Psoas muscle (tissue), 8 donors: ENCODE results near the gene SPG7. TPM values are rescaled to one million over a fixed set of nuclear protein-coding genes. Genes with fewer than 3 reads are reported as not detected.

ENCODE experiments used
- ATAC-seq, 4 donors: fragments of 200-7000 bp; cut with Tn5 transposase; one replicate each; pipeline ENCODE4 v1.9.1; 2020; ENCODE audit warnings: moderate library complexity in 3 of 4, mild to moderate bottlenecking in 2 of 4
- DNase-seq, 2 donors: peaks; one replicate each; pipeline ENCODE4 v3.0.0-alpha.2; 2020
- H3K27ac ChIP-seq: fragments of 200-600 bp; one replicate; pipeline ENCODE4 v1.8.0; 2022
- H3K27me3 ChIP-seq, 3 donors: fragments of 200-600 bp in 1 of 3; one replicate each; pipeline versions ENCODE4 v1.6.1 to v1.8.0; 2013 to 2022; ENCODE audit warnings: low read length in 2 of 3, mild to moderate bottlenecking in 2 of 3, moderate library complexity in 1 of 3; ENCODE audit not compliant: insufficient read depth in 3 of 3
- H3K36me3 ChIP-seq, 2 donors: fragments of 200-600 bp in 1 of 2; one replicate each; pipeline versions ENCODE4 v1.6.1 to v1.8.0; 2013 to 2022; ENCODE audit warnings: low read depth in 1 of 2, mild to moderate bottlenecking in 1 of 2, moderate library complexity in 1 of 2; ENCODE audit not compliant: insufficient read depth in 1 of 2
- H3K4me1 ChIP-seq: fragments of 200-600 bp; one replicate; pipeline ENCODE4 v1.8.0; 2022
- H3K4me3 ChIP-seq: fragments of 200-600 bp; one replicate; pipeline ENCODE4 v1.8.0; 2022; ENCODE audit warnings: mild to moderate bottlenecking
- H3K9me3 ChIP-seq: fragments of 200-600 bp; one replicate; pipeline ENCODE4 v1.8.0; 2022
- WGBS, 3 donors: extraction: QIAGEN DNeasy Blood & Tissue Kit; methylation state at CpG; one replicate each; pipeline versions ENCODE4 v1.1.6 to v1.1.7; 2013; 5-methylcytosine and 5-hydroxymethylcytosine counted together
- intact Hi-C, 2 donors: fragments of 100-400 bp; cut with DNase I; formaldehyde crosslinking; loops; one replicate each; pipeline versions ENCODE4 v1.11.0 to v1.14.2; 2022
- polyA plus RNA-seq, 3 donors: library from polyadenylated mRNA; stranded (reverse); fragments of 200-250 nt; gene quantifications; one replicate each; pipeline ENCODE4 v1.2.3, GENCODE V29; 2013
- total RNA-seq, 4 donors: library from RNA; stranded (reverse); fragmentation: NEBNext Ultra II Directional in 2 of 4; extraction: Animal tissue kit (Norgen Biotek cat#: 25700) in 2 of 4; gene quantifications; one replicate each; pipeline versions ENCODE4 v1.2.1 to v1.2.4, GENCODE V29; 2021 to 2023
- TF ChIP-seq, protein P1 (sequence below): fragments of 200-600 bp; IDR thresholded peaks from one replicate; pipeline ENCODE4 v1.8.0; 2022; ENCODE audit warnings: antibody characterized with exemption
- donor health status: healthy with polysubstance abuse.
- donor health status: DM: no; HTN: no; CAD: no; lungs with moderate emphysema.
- donor health status: Bipolar disorder and iron deficiency.
- donor health status: healthy.
- donor health status: DM: yes; HTN: yes; CAD: no.
- donor health status: DM: no; HTN: no; CAD: no.
- donor health status: DM: no; HTN: no; CAD: no.
- donor health status: DM: yes; HTN: yes; CAD: no.

The SPG7 gene
- total and polyA plus RNA-seq, 7 donors, result 57.5 to 95.3 (median 86.8) TPM

DNA sequence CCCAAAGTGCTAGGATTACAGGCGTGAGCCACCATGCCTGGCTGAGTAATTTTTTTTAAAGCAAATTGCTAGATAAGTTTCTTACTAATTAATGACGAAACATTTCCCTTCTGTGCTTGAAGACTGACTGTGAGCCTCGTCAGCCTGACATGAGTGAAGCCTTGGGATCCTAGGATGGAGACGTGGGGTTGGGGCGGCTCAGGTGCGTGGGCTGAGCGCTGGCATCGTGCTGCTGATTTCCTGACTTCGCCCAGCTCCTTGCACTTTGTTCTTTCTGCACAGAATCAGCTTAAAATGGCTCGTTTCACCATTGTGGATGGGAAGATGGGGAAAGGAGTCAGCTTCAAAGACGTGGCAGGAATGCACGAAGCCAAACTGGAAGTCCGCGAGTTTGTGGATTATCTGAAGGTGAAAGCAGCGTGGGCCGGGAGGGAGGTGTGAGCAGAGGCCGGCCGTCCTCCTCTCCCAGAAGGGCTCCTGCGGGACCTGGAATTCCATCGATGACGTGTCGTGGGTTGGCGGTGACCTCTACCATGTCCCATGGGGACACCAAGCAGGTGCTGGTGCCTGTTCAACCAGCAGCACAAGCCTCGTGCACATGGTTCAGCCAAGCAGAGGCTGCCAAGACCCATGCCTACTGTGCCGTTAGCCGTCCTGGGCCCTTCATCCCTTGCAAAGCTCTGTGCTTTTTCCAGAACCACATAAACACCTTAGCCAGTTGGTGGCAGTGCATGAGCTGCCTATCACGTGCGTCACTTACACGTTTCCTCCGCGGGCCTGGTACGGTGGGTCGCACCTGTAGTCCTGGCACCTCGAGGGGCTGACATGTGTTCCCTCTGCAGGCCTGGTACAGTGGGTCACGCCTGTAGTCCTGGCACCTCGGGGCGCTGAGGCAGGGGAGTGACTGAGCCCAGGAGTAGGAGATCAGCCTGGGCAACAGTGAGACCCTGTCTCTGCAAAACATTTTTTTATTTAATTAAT, 22.5 kb downstream of the SPG7 start:
- TF ChIP-seq, protein P1, sequence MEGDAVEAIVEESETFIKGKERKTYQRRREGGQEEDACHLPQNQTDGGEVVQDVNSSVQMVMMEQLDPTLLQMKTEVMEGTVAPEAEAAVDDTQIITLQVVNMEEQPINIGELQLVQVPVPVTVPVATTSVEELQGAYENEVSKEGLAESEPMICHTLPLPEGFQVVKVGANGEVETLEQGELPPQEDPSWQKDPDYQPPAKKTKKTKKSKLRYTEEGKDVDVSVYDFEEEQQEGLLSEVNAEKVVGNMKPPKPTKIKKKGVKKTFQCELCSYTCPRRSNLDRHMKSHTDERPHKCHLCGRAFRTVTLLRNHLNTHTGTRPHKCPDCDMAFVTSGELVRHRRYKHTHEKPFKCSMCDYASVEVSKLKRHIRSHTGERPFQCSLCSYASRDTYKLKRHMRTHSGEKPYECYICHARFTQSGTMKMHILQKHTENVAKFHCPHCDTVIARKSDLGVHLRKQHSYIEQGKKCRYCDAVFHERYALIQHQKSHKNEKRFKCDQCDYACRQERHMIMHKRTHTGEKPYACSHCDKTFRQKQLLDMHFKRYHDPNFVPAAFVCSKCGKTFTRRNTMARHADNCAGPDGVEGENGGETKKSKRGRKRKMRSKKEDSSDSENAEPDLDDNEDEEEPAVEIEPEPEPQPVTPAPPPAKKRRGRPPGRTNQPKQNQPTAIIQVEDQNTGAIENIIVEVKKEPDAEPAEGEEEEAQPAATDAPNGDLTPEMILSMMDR, result no peak
- Histone ChIP-seq H3K27me3 (no peaks in the 10 kb centered on the region), H3K9me3 (no peaks in the 10 kb centered on the region), H3K4me3 (no peak overlapping the region), H3K4me1 (peaks cover 31% of the 10 kb centered on the region), H3K36me3 (peaks cover 4 to 100% of the 10 kb centered on the region in 2 donors), H3K27ac (no peak overlapping the region)
- intact Hi-C loops, result no loop called here
- WGBS, 3 donors, result 72 to 86% (median 79%) methylated on average over 36 to 37 of the region's 37 CpGs
- ATAC-seq (peak in 3 of 4 donors; percentile 27 to 54 (median 39)), DNase-seq (no peak)

DNA sequence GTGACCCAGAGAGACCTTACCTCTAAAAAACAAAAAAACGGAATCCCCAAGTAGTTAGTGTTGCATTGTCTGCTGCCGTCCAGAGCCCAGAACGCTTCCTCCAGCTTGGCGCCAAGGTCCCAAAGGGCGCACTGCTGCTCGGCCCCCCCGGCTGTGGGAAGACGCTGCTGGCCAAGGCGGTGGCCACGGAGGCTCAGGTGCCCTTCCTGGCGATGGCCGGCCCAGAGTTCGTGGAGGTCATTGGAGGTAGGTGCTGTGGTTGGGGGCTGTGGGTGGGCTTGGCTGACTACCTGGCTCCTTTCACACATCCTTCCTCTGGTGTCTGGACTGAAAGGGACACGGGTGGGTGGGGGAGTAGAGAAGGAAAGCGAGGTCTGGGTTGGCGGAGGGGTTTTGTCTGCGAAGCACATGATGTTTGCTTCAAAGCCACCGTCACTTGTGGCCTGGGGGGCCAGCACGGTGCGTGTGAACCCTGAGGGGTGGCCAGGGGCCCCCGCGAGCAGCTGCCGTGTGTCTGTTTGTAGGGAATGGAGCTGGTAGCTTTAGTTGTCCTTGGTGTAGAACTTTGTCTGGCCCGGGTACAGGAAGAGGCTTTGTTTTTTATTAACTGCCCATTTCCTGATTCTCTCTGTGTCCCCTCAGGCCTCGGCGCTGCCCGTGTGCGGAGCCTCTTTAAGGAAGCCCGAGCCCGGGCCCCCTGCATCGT, 23.8 kb downstream of the SPG7 start:
- peak overlapping the region; percentile 60 for H3K27ac ChIP-seq
- H3K36me3 ChIP-seq, result peaks cover 4 to 91% of the 10 kb centered on the region in 2 donors
- DNase-seq (no peak), ATAC-seq (peak in 1 of 4 donors; percentile 2)
- no peaks in the 10 kb centered on the region for H3K27me3 ChIP-seq
- no peaks in the 10 kb centered on the region for H3K9me3 ChIP-seq
- intact Hi-C loops, result no loop called here
- TF ChIP-seq, protein P1, result no peak
- 77 to 89% (median 80%) methylated on average over 31 of the region's 31 CpGs for WGBS, 3 donors
- H3K4me3 ChIP-seq, result no peak overlapping the region
- peaks cover 27% of the 10 kb centered on the region for H3K4me1 ChIP-seq

DNA sequence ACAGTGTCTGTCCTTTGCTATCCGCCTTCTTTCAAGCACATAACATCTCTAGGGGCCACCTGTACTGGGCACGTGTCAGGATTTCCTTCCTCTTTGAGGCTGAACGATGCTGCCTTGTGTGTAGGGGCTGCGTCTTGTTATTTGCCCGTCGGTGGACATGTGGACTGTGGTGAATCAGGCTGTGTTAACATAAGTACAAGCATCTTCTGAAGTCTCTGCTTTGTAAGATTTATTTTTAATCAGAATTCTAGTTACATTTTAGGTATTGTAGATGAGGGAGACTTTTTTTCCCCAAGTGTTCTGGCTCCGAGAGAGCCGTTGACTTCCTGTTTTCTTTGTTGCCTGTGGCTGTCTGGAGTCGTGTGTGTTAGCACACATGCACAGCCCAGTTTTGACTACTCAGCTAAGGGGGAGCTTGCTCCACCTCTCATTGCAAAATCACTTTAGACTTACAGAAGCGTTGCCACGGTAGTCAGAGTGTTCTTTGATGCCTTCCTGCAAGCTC, 26.1 kb downstream of the SPG7 start:
- TF ChIP-seq, protein P1, result no peak
- ATAC-seq (peak in 3 of 4 donors; percentile 31 to 33 (median 31)), DNase-seq (no peak)
- 61 to 67% (median 62%) methylated on average over 11 of the region's 11 CpGs for WGBS, 3 donors
- H3K4me3 ChIP-seq, result no peak overlapping the region
- peaks cover 27% of the 10 kb centered on the region for H3K4me1 ChIP-seq
- intact Hi-C loops, result no loop called here
- peak overlapping the region; percentile 50 for H3K27ac ChIP-seq
- peaks cover 4 to 90% of the 10 kb centered on the region in 2 donors for H3K36me3 ChIP-seq
- no peaks in the 10 kb centered on the region for H3K27me3 ChIP-seq
- no peaks in the 10 kb centered on the region for H3K9me3 ChIP-seq

DNA sequence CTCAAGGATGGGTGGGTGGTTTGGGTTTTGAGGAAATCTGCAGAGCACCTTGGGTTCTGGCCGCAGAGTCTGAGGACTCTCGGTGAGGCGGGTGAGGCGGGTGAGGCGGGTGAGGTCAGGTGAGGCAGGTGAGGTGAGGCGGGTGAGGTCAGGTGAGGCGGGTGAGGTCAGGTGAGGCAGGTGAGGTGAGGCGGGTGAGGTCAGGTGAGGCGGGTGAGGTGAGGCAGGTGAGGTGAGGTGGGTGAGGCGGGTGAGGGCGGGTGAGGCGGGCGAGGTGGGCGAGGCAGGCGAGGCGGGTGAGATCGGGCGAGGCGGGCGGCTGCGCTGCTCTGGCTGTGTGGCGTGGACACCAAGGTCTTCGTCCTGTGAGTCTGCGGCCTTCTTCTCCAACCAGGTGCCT, 28.2 kb downstream of the SPG7 start:
- intact Hi-C loops, result no loop called here
- no peaks in the 10 kb centered on the region for H3K9me3 ChIP-seq
- TF ChIP-seq, protein P1, result no peak
- H3K4me1 ChIP-seq, result peaks cover 25% of the 10 kb centered on the region
- no peak overlapping the region for H3K27ac ChIP-seq
- no peak overlapping the region for H3K4me3 ChIP-seq
- WGBS, 3 donors, result 96 to 100% (median 100%) methylated on average over 7 to 21 of the region's 24 CpGs
- DNase-seq (no peak), ATAC-seq (no peak)
- H3K36me3 ChIP-seq, result peaks cover 4 to 86% of the 10 kb centered on the region in 2 donors
- H3K27me3 ChIP-seq, result no peaks in the 10 kb centered on the region
